OCI-LY3 (cell line): ENCODE results near the gene GFRA1.

Source experiments
- EZH2phosphoT487 ChIP-seq: fragments of 200-600 bp; shearing (Covaris generic); IDR thresholded peaks from 2 replicates; pipeline ENCODE4 v1.6.1; 2018; ENCODE audit warnings: antibody characterized with exemption, mixed run types, low read depth
- TF ChIP-seq, protein P1 (sequence below): fragments of 200-600, 300-600 bp; sonication (generic); IDR thresholded peaks from 2 replicates; pipeline ENCODE4 v1.5.1; 2014; ENCODE audit warnings: antibody characterized with exemption, low read length, low read depth

DNA sequence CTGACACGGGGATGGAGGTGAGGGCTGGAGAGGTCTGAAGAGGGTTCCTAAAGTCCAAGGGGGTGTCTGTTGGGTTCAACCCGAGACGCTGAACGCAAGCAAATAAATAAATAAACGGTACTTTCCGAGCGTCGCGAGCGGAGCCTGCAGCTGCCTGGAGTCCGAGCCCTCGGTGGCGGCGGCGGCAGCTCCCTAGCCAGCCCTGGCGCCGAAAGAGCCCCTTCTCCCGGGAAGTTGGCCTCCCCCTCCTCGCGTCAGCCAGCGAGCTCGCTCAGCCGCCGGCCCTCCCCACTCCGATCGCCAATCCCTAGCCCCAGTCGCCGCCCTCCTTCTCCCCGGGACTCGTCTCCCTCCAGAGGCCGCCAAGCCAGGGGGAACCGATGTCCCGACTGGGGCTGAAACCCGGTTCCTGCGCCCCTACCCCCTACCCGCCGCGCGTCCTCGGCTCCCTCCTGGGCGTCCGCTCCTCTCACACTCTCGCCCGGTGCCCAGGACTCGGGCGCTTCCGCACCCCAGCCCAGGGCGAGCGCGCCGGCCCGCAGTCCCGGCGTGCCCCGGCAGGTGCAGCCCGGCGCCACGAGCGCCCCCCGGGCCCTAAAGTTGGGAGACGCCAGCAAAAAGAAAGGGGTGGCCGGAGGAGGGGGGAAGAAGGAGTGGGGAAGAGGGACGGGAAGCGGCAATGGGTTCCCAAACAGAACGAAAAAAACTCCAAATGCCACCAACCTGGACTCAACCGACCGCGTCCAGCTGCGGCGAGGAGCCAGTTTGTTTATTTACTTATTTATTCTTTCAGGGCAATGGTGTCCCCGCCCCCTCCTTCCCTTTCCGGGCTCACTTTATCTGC is at the start of gene GFRA1:
- TF ChIP-seq, protein P1, sequence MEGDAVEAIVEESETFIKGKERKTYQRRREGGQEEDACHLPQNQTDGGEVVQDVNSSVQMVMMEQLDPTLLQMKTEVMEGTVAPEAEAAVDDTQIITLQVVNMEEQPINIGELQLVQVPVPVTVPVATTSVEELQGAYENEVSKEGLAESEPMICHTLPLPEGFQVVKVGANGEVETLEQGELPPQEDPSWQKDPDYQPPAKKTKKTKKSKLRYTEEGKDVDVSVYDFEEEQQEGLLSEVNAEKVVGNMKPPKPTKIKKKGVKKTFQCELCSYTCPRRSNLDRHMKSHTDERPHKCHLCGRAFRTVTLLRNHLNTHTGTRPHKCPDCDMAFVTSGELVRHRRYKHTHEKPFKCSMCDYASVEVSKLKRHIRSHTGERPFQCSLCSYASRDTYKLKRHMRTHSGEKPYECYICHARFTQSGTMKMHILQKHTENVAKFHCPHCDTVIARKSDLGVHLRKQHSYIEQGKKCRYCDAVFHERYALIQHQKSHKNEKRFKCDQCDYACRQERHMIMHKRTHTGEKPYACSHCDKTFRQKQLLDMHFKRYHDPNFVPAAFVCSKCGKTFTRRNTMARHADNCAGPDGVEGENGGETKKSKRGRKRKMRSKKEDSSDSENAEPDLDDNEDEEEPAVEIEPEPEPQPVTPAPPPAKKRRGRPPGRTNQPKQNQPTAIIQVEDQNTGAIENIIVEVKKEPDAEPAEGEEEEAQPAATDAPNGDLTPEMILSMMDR, result no peak
- TF ChIP-seq EZH2phosphoT487, result no peak
